ENCODE data around the gene NEAT1.

Gene NEAT1

GRCh38 chr11:65479184-65480145 is 56.9 kb downstream of the NEAT1 start:
- DNase-seq (ENCODE audit: low spot score): peak; percentile 45

DNA sequence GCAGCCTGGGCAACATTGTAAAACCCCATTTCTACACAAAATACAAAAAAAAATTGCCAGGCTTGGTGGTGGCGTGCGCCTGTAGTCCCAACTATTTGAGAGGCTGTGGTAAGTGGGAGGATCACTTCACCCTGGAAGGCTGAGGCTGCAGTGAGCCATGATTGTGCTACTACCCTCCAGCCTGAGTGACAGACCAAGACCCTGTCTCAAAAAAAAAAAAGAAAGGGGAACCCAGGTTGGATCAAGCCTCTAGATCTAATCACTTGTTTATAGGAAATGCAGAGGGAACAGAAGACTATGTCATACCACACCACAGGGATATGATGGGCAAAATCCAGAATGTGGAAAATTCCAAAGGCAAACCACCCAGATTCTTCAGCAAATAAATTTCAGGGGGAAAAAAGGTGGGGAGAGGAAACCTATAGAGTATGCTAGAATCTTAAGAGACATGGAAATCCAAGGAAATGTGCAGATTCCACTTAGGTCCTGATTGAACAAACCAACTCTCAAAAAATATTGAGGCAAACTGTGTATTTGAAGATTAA is 59.8 kb downstream of the NEAT1 start:
- DNase-seq (ENCODE audit: low spot score): no peak

- DNase-seq (ENCODE audit: low spot score): no peak
These were observed 63.3 kb downstream of the NEAT1 start for GRCh38 chr11:65485920-65486219.

- DNase-seq (ENCODE audit: low spot score): no peak
These were observed 64.2 kb downstream of the NEAT1 start for GRCh38 chr11:65486570-65487466.

DNA sequence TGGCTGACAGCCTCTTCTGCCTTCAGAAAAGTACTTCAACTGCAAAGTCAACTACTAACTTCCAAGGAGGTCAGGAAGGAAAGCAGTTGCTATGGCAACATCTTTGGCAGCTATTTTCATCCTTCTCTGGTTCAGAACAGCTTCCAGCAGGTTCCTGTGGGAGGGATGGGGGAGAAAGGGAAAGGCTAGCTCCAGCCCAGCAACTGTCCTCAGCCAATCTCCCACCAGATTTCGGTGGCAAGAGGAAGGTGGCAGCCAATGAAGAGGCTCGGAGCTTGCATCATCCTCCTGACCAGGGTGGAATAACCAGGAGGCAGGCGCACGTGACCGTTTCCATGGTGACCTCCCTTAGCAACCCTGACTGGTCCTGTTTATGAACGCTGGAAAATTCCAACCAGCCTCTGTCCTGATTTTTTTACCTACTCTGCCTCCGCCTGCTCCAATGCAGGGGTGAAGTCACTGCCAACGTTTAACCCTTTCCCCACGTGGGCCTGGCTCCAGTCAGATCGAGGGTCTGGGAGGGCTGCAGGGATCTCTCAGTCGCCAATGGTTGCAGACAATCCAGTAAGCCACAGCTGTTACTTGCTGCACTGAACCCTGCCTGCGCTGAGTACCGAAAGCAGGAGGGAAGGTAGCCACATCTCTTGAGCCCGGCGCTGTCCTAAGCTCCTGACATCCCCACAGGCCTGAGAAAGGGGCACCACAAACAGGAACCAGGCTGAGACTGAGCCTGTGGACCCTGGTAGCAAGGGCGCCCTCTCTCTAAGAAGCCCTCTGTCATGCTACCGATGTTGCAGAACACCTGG is 65.1 kb downstream of the NEAT1 start:
- DNase-seq (ENCODE audit: low spot score): peak; percentile 100

DNA sequence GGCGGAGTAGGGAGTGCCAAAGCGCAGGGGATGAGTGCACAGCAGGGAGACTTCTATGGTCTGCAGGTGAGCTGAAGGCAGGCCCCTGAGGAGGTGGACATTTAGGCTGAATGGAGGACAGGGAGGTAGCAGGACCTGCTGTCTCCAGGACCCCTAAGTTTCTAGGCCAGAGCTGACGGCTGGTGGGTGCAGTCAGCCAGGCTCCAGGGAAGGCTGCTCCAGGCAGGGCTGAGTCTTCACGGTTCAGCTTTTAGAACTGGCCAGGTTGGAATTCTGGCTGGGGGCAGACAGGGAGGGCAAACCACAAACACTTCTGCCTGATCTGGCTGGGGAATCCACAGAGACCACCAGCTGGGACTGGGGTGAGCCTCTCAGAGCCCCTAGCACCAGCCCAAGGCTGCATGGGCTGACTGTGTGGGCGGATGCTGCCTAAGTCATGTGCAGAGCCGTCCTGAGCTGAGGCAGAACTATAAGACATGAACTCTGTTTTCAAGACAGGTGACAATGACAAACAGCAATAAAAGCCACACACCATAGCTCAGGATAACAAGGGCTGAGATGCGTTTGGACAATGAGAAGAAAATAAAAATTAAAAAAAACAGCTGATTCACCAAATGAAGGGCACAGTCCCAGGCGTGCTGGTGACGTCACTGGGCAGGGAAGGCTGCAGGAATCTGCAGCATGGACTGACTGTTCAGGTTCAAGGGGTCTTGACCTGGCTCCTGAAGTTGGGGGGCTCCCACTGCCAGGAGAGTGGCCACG is 65.9 kb downstream of the NEAT1 start:
- no peak for DNase-seq (ENCODE audit: low spot score)

DNA sequence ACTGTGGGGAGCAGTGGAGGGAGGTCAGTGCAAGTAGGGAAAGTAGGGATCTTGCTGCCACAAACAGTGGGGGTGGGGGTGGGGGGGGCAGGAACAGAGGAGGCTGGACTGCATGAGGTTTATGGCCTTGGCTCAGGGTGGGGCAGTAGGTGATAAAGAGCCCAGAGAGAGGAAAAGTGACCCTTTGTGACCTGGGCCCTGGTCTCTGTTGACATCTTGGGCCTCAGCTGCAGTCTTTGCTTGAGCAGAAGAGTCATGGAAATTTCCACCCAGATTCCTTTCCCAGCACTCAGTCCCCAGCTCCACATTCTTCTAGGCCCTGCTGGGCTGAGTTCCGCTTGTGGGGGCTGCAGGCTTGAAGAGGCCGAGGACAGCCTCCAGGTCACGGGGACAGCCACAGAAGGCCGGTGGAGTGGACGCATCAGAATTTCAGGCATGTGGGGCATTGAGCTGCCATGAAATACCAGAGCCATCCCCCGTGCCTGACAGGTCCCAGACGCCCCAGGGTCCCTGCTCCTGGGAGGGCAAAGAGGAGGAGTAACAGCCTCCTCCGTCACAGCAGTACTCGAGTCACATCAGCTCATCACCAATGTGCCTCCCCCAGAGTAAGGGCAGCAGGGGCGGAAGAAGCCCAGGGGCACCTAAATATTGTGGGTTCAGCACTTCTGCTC is 66.6 kb downstream of the NEAT1 start:
- DNase-seq (ENCODE audit: low spot score): peak; percentile 53

GRCh38 chr11:65489706-65490320 is 67.2 kb downstream of the NEAT1 start:
- no peak for DNase-seq (ENCODE audit: low spot score)

DNA sequence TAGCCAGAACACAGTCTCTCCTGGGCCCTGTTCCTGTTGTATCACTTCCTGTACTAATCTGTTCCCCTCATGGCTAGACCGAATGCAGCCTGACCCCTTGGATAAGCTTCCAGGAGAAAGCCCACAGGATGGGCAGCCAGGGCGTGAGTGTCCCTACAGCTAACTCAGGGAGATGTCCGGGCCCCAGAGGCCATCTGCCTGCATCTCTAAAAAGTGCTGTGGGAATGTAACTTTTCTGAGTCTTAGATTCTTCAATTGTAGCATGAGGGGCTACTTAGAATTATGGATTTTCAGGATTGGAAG is 68.5 kb downstream of the NEAT1 start:
- DNase-seq (ENCODE audit: low spot score): peak; percentile 73

GRCh38 chr11:65491614-65492386 is 69.2 kb downstream of the NEAT1 start:
- peak; percentile 84 for DNase-seq (ENCODE audit: low spot score)

DNA sequence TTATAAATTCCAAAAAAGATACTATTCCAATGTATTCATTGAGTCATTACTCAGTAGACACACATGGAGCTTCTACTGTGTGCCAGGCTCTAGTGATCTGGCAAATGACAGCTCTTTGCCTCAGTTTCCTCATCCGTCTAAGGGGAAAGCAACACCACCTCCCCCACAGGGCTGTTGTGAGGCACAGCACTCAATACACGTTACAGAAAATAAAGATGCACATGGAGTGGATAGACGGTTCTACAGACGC is 69.7 kb downstream of the NEAT1 start:
- no peak for DNase-seq (ENCODE audit: low spot score)

- peak; percentile 77 for DNase-seq (ENCODE audit: low spot score)
These were observed 70.2 kb downstream of the NEAT1 start for GRCh38 chr11:65492637-65493366.

GRCh38 chr11:65493367-65494176 is 71.0 kb downstream of the NEAT1 start:
- DNase-seq (ENCODE audit: low spot score): peak; percentile 79

Data from kidney capillary endothelial cell (primary cell).